SK-N-SH (cell line): Measurements from ENCODE around the gene CNOT9. TPM values are rescaled to one million over a fixed set of nuclear protein-coding genes. Genes with fewer than 3 reads are reported as not detected.

Experiments
- CTCF ChIA-PET: fragments of 300-600, 350-600 bp; formaldehyde crosslinking; extraction: SDS; loops from one replicate; lab custom pipeline; 2021; lab: Yijun Ruan, JAX
- POLR2A ChIA-PET: fragments of 350-600 bp; sonication (Branson Sonifier 250); formaldehyde crosslinking; extraction: SDS; loops from one replicate; lab custom pipeline; 2020; ENCODE audit warnings: antibody characterized with exemption, inconsistent platforms; lab: Yijun Ruan, JAX
- DNase-seq: peaks from one replicate; pipeline ENCODE4 v3.0.0; 2012
- H2AFZ ChIP-seq: fragments of 200-600 bp; sonication (generic); 2 replicates; pipeline ENCODE4 v1.8.1; 2016; ENCODE audit warnings: antibody characterized with exemption, mild to moderate bottlenecking, low read depth
- H3F3A ChIP-seq: fragments of 200-600 bp; sonication (generic); replicated peaks from 2 replicates; pipeline ENCODE3; 2016; ENCODE audit warnings: antibody characterized with exemption, mild to moderate bottlenecking; ENCODE audit not compliant: insufficient read depth
- H3K27ac ChIP-seq, 2 experiments: fragments of 200-500 bp in 1 of 2; fragments of 200-600 bp in 1 of 2; sonication (Bioruptor generic) in 1 of 2; sonication (generic), shearing (Covaris generic) in 1 of 2; 2 replicates each; pipeline versions ENCODE4 v1.5.1 to v1.6.1; 2014 to 2016; ENCODE audit warnings: low read depth in 2 of 2, inconsistent platforms in 1 of 2, low read length in 1 of 2, mild to moderate bottlenecking in 1 of 2, mixed read lengths in 1 of 2
- H3K27me3 ChIP-seq: fragments of 200-600 bp; sonication (generic), shearing (Covaris generic); 2 replicates; pipeline ENCODE4 v1.6.1; 2016; ENCODE audit warnings: mixed run types; ENCODE audit not compliant: insufficient read depth
- H3K36me3 ChIP-seq, 2 experiments: fragments of 200-500 bp in 1 of 2; fragments of 200-600 bp in 1 of 2; sonication (Bioruptor generic) in 1 of 2; sonication (generic) in 1 of 2; replicated peaks in 1 of 2; 2 replicates each; pipeline versions ENCODE3 to v1.5.1; 2014 to 2016; ENCODE audit warnings: low read length in 1 of 2, mild to moderate bottlenecking in 1 of 2; ENCODE audit not compliant: insufficient read depth in 2 of 2, control insufficient read depth in 1 of 2
- H3K4me1 ChIP-seq, 2 experiments: fragments of 200-500 bp in 1 of 2; fragments of 200-600 bp in 1 of 2; sonication (Bioruptor generic) in 1 of 2; sonication (generic), shearing (Covaris generic) in 1 of 2; 2 replicates each; pipeline versions ENCODE4 v1.5.1 to v1.6.1; 2014 to 2016; ENCODE audit warnings: low read depth in 1 of 2, low read length in 1 of 2, mixed run types in 1 of 2; ENCODE audit not compliant: insufficient read depth in 2 of 2, control insufficient read depth in 1 of 2
- H3K4me2 ChIP-seq: fragments of 200-600 bp; sonication (generic), shearing (Covaris generic); 2 replicates; pipeline ENCODE4 v1.6.1; 2017; ENCODE audit warnings: mixed run types
- H3K4me3 ChIP-seq, 2 experiments: fragments of 200-500 bp in 1 of 2; fragments of 200-600 bp in 1 of 2; sonication (Bioruptor generic) in 1 of 2; sonication (generic), shearing (Covaris generic) in 1 of 2; 2 replicates each; pipeline versions ENCODE4 v1.5.1 to v1.8.1; 2014 to 2016; ENCODE audit warnings: low read depth in 2 of 2, inconsistent platforms in 1 of 2, low read length in 1 of 2, mild to moderate bottlenecking in 1 of 2, mixed read lengths in 1 of 2, moderate library complexity in 1 of 2
- H3K79me2 ChIP-seq: fragments of 200-600 bp; sonication (generic); 2 replicates; pipeline ENCODE4 v1.8.1; 2017; ENCODE audit warnings: mild to moderate bottlenecking; ENCODE audit not compliant: insufficient read depth
- H3K9ac ChIP-seq: fragments of 200-600 bp; sonication (generic); 2 replicates; pipeline ENCODE4 v1.6.1; 2017; ENCODE audit warnings: mixed run types
- H3K9me2 ChIP-seq: fragments of 200-600 bp; sonication (generic); 2 replicates; pipeline ENCODE4 v1.6.1; 2017; ENCODE audit warnings: mixed run types
- H3K9me3 ChIP-seq: fragments of 200-600 bp; sonication (generic); 2 replicates; pipeline ENCODE4 v1.6.1; 2017; ENCODE audit warnings: mixed run types, mild to moderate bottlenecking, moderate library complexity
- H4K20me1 ChIP-seq: fragments of 200-600 bp; sonication (generic); 2 replicates; pipeline ENCODE4 v1.6.1; 2017; ENCODE audit warnings: mild to moderate bottlenecking, mixed run types; ENCODE audit not compliant: insufficient read depth
- EP300 ChIP-seq, 2 experiments: IDR thresholded peaks; 2 replicates each; pipeline versions ENCODE4 v1.4.0 to v1.6.1; 2012; ENCODE audit warnings: borderline replicate concordance in 1 of 2, low read depth in 1 of 2, low read length in 1 of 2
- FOSL2 ChIP-seq: IDR thresholded peaks from 2 replicates; pipeline ENCODE4 v1.4.0; 2012; ENCODE audit warnings: low read depth, mild to moderate bottlenecking, moderate library complexity, borderline replicate concordance
- FOXJ3 ChIP-seq: sonication (generic); formaldehyde crosslinking; IDR thresholded peaks from 2 replicates; pipeline ENCODE4 v1.5.1; 2020; ENCODE audit warnings: mild to moderate bottlenecking, missing genetic modification reagents
- GABPA ChIP-seq: IDR thresholded peaks from 2 replicates; pipeline ENCODE4 v1.4.0; 2012; ENCODE audit warnings: low read depth, mild to moderate bottlenecking
- MXI1 ChIP-seq: IDR thresholded peaks from 2 replicates; pipeline ENCODE4 v1.6.1; 2012; ENCODE audit warnings: mild to moderate bottlenecking, low read depth, low read length, improper control_type of control experiment
- NFIC ChIP-seq: IDR thresholded peaks from 2 replicates; pipeline ENCODE4 v1.4.0; 2012; ENCODE audit warnings: borderline replicate concordance
- NRF1 ChIP-seq: IDR thresholded peaks from 2 replicates; pipeline ENCODE4 v1.6.1; 2012; ENCODE audit warnings: low read depth, mild to moderate bottlenecking, low read length
- RAD21 ChIP-seq: IDR thresholded peaks from 2 replicates; pipeline ENCODE4 v1.6.1; 2012; ENCODE audit warnings: mild to moderate bottlenecking, low read length
- RFX5 ChIP-seq: IDR thresholded peaks from 2 replicates; pipeline ENCODE4 v1.6.1; 2012; ENCODE audit warnings: mild to moderate bottlenecking, improper control_type of control experiment, low read length
- SIN3A ChIP-seq: IDR thresholded peaks from 2 replicates; pipeline ENCODE4 v1.6.1; 2012; ENCODE audit warnings: low read depth, mild to moderate bottlenecking, low read length, moderate library complexity, borderline replicate concordance
- SMC3 ChIP-seq: IDR thresholded peaks from 2 replicates; pipeline ENCODE4 v1.6.1; 2012; ENCODE audit warnings: low read depth, low read length, improper control_type of control experiment
- TCF12 ChIP-seq: IDR thresholded peaks from 2 replicates; pipeline ENCODE4 v1.4.0; 2012
- YY1 ChIP-seq: IDR thresholded peaks from 2 replicates; pipeline ENCODE4 v1.4.0; 2012; ENCODE audit warnings: low read depth, mild to moderate bottlenecking
- WGBS: methylation state at CpG from one replicate; pipeline ENCODE4 v1.1.6; 2017; ENCODE audit warnings: low lambda C conversion rate; 5-methylcytosine and 5-hydroxymethylcytosine counted together
- polyA plus RNA-seq, 3 experiments: library from polyadenylated mRNA; depleted of rRNA; stranded (reverse); fragments of >200 nt; gene quantifications; 2 replicates each; pipeline ENCODE4 v1.2.3, GENCODE V29; 2012
- TF ChIP-seq, protein P1 (sequence below): fragments of 200-600 bp; sonication (generic); IDR thresholded peaks from 2 replicates; pipeline ENCODE4 v1.6.1; 2017; ENCODE audit warnings: antibody characterized with exemption, mild to moderate bottlenecking, moderate library complexity
- TF ChIP-seq, protein P2 (sequence below): fragments of 150-350 bp; IDR thresholded peaks from 2 replicates; pipeline ENCODE4 v1.6.1; 2017; ENCODE audit warnings: antibody characterized with exemption, low read length, low read depth, borderline replicate concordance
- TF ChIP-seq, protein P3 (sequence below): IDR thresholded peaks from 2 replicates; pipeline ENCODE4; 2012
- TF ChIP-seq, protein P4 (sequence below): fragments of 150-350 bp; IDR thresholded peaks from 2 replicates; pipeline ENCODE4 v1.6.1; 2016; ENCODE audit warnings: mild to moderate bottlenecking, low read depth, low read length
- TF ChIP-seq, protein P5 (sequence below): IDR thresholded peaks from 2 replicates; pipeline ENCODE4 v1.4.0; 2012; ENCODE audit warnings: low read depth, borderline replicate concordance
- TF ChIP-seq, protein P6 (sequence below): IDR thresholded peaks from 2 replicates; pipeline ENCODE4 v1.4.0; 2012; ENCODE audit warnings: low read depth, borderline replicate concordance

The CNOT9 gene
- polyA plus RNA-seq, 1 of the 3 experiments (the other 2 are of a cell fraction) = 36.8 TPM

DNA sequence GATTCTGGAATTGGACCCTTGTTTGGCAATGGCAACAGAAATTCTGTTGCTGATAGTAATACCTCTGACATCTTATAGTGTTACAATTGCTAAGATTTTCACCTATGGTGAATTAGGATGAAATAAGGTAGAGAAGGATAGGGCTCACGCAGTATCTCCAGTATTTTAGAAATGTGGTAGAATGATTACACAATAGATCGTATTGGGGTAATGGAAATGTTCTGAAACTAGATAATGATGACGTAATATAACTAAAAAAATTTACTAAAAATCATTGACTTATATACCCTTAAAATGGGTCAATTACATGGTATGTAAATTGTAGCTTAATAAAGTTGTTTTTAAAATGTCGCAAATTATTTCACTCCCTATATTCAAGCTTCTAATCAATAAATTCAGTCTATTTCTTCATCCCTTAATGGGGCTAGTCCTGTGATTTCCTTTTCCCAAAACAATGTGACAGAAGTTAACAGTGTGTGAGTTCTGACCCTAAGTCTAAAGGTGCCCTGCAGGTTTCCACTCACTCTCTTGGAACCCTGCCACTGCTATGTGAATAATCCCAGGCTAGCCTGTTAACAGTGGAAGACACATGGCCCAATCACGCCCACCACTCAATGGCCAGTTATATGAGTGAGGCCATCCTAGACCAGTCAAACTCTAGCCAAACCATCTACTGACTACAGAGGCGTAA is 31.7 kb upstream of the CNOT9 start:
- Histone ChIP-seq H3K9me3 (no peaks in the 10 kb centered on the region), H3K9me2 (no peaks in the 10 kb centered on the region), H3K79me2 (no peaks in the 10 kb centered on the region), H4K20me1 (no peaks in the 10 kb centered on the region), H3K27ac (no peak overlapping the region), H3K9ac (no peak overlapping the region), H3K4me2 (no peak overlapping the region), H3K4me3 (no peak overlapping the region), H3K4me1 (no peaks in the 10 kb centered on the region), H3F3A (peaks cover 3% of the 10 kb centered on the region), H3K36me3 (peaks cover 40 to 44% of the 10 kb centered on the region in 2 experiments), H3K27me3 (no peaks in the 10 kb centered on the region), H2AFZ (no peak overlapping the region)
- ChIA-PET CTCF (interaction anchor here (1.2 kb wide), 1 partner anchor 111 kb away, joined by 3 read pairs; no protein-coding TSS in a partner anchor), POLR2A (no interaction called here)
- no peak for DNase-seq
- 88% methylated on average over 6 of the region's 6 CpGs for WGBS
- TF ChIP-seq NFIC (no peak), RAD21 (no peak), FOXJ3 (no peak), FOSL2 (no peak), MXI1 (no peak), EP300 (IDR thresholded peaks at IDR 0.05; ENCODE audit: borderline replicate concordance in 1 of 2, low read depth in 1 of 2, low read length in 1 of 2) (no peak), TCF12 (no peak), RFX5 (no peak), NRF1 (no peak), YY1 (no peak), SMC3 (no peak), SIN3A (no peak), GABPA (no peak)
- TF ChIP-seq, protein P1, sequence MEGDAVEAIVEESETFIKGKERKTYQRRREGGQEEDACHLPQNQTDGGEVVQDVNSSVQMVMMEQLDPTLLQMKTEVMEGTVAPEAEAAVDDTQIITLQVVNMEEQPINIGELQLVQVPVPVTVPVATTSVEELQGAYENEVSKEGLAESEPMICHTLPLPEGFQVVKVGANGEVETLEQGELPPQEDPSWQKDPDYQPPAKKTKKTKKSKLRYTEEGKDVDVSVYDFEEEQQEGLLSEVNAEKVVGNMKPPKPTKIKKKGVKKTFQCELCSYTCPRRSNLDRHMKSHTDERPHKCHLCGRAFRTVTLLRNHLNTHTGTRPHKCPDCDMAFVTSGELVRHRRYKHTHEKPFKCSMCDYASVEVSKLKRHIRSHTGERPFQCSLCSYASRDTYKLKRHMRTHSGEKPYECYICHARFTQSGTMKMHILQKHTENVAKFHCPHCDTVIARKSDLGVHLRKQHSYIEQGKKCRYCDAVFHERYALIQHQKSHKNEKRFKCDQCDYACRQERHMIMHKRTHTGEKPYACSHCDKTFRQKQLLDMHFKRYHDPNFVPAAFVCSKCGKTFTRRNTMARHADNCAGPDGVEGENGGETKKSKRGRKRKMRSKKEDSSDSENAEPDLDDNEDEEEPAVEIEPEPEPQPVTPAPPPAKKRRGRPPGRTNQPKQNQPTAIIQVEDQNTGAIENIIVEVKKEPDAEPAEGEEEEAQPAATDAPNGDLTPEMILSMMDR = no peak
- TF ChIP-seq, protein P2, sequence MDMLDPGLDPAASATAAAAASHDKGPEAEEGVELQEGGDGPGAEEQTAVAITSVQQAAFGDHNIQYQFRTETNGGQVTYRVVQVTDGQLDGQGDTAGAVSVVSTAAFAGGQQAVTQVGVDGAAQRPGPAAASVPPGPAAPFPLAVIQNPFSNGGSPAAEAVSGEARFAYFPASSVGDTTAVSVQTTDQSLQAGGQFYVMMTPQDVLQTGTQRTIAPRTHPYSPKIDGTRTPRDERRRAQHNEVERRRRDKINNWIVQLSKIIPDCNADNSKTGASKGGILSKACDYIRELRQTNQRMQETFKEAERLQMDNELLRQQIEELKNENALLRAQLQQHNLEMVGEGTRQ = no peak
- TF ChIP-seq, protein P3, sequence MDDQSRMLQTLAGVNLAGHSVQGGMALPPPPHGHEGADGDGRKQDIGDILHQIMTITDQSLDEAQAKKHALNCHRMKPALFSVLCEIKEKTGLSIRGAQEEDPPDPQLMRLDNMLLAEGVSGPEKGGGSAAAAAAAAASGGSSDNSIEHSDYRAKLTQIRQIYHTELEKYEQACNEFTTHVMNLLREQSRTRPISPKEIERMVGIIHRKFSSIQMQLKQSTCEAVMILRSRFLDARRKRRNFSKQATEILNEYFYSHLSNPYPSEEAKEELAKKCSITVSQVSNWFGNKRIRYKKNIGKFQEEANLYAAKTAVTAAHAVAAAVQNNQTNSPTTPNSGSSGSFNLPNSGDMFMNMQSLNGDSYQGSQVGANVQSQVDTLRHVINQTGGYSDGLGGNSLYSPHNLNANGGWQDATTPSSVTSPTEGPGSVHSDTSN = no peak
- TF ChIP-seq, protein P4, sequence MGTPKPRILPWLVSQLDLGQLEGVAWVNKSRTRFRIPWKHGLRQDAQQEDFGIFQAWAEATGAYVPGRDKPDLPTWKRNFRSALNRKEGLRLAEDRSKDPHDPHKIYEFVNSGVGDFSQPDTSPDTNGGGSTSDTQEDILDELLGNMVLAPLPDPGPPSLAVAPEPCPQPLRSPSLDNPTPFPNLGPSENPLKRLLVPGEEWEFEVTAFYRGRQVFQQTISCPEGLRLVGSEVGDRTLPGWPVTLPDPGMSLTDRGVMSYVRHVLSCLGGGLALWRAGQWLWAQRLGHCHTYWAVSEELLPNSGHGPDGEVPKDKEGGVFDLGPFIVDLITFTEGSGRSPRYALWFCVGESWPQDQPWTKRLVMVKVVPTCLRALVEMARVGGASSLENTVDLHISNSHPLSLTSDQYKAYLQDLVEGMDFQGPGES = no peak
- TF ChIP-seq, protein P5, sequence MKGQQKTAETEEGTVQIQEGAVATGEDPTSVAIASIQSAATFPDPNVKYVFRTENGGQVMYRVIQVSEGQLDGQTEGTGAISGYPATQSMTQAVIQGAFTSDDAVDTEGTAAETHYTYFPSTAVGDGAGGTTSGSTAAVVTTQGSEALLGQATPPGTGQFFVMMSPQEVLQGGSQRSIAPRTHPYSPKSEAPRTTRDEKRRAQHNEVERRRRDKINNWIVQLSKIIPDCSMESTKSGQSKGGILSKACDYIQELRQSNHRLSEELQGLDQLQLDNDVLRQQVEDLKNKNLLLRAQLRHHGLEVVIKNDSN = no peak
- TF ChIP-seq, protein P6, sequence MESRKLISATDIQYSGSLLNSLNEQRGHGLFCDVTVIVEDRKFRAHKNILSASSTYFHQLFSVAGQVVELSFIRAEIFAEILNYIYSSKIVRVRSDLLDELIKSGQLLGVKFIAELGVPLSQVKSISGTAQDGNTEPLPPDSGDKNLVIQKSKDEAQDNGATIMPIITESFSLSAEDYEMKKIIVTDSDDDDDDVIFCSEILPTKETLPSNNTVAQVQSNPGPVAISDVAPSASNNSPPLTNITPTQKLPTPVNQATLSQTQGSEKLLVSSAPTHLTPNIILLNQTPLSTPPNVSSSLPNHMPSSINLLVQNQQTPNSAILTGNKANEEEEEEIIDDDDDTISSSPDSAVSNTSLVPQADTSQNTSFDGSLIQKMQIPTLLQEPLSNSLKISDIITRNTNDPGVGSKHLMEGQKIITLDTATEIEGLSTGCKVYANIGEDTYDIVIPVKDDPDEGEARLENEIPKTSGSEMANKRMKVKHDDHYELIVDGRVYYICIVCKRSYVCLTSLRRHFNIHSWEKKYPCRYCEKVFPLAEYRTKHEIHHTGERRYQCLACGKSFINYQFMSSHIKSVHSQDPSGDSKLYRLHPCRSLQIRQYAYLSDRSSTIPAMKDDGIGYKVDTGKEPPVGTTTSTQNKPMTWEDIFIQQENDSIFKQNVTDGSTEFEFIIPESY = no peak
